ENCODE data around the gene MFAP5.
"Not testable (repeated sequence)": the region's sequence is repeated elsewhere in the genome, so short reads cannot be mapped to it uniquely, and the experiment has no call there.

The MFAP5 gene

DNA sequence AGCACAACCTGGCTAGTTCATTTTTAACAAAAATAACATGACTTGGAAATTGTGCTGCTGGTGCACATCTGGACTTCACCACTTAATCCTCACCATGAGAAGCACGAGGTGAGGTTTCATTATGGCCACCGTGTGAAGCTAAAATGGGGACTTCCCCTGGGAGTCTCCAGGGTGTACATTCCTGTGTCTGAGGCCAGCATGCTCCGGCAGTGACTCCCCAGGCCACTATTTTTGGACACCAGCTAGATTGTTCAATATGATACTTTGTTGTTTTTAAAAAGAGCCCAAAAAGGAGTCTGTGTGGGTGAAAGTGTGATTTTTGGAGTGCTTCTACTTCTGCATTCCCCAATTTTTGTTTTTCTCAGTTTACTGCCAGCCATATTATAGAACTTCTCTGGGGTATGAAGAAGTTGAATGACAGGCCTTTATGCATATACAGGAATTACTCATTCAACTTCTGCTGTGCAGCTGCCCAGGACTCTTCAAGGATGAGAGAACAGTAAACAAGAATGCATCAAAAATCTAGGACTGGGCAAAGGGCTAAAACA is 33.1 kb downstream of the MFAP5 start:
- DNase-seq (ENCODE audit: low spot score) = no peak

DNA sequence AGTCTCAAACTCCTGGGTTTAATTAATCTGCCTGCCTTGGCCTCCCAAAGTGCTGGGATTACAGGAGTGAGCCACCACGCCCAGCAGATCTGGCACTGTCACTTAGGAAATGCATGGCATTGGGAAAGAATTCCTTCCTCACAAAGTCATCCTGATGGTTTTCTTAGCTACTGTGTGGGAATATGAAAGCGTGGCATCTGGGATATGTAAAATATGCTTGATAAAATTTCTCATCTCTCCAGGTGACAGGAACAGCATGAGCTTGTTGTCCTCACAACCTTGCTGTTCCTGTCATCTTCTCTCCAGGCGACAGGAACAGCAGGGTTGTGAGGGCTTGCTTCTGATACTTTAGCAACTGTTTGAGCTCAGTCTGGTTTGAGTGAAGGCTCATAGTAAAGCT is 33.9 kb downstream of the MFAP5 start:
- no peak for DNase-seq (ENCODE audit: low spot score)

GRCh38 chr12:8624750-8625149 is 37.9 kb downstream of the MFAP5 start:
- not testable (repeated sequence) for DNase-seq (ENCODE audit: low spot score)

DNA sequence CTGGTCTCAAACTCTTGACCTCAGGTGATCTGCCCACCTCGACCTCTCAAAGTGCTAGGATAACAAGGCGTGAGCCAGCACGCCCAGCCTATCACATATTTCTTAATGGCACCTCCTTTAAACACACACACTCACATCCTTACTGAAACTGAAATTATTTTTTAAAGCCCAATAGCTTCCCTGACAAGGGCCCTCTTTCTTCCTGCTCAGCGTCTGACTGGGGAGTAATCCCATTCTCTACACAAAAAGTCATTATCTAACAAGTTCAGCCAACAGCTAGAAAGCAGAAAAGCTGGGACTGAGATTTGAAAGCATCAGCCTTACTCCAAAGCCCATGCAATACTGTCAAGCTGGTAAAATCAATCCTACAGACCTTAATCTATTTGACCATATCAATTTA is 40.0 kb downstream of the MFAP5 start:
- DNase-seq (ENCODE audit: low spot score) = no peak

DNA sequence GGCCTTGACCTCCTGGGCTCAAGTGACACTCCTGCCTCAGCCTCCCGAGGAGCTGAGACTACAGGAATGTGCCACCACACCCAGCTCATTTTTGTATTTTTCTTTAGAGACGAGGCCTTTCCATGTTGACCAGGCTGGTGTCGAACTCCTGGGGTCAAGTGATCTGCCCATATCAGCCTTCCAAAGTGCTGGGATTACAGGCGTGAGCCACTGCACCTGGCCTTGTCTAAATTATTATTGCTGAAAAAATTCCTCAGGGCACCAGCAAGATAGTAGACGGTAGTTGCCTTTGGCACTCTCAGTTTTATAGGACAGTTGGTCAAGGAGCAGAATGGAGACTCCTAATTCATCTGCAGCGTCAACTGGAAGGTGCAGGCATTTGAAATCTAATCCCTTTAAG is 47.4 kb downstream of the MFAP5 start:
- DNase-seq (ENCODE audit: low spot score) = no peak

DNA sequence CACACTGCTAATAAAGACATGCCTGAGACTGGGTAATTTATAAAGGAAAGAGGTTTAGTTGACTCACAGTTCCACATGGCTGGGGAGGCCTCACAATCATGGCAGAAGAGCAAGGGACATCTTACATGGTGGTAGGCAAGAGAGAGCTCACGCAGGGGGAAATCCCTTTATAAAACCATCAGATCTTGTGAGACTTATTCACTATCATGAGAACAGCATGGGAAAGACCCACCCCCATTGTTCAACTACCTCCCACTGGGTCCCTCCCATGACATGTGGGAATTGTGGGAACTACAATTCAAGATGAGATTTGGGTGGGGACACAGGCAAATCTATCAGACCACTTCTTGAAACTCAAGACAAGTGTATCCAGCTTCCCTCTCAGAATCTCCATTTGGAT is 48.7 kb downstream of the MFAP5 start:
- DNase-seq (ENCODE audit: low spot score) = not testable (repeated sequence)

DNA sequence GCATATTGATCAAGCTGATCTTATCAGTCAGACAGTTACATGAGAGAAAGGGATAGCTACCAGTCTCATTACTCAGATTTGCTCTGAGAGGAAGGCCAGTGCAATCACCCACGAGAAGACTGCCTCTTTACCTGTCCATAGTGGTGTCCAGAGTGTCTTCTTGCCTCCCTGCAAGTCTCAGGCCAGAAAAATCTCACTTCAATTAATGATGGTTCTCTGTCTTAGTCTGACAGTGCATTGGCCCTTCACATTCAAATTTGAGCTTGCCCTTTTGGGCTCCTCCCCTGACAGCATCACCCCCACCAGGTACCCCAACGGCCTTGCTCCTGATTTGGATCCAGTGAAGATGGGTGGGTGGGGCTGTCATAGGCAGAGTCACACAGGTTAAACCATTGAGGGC is 50.0 kb downstream of the MFAP5 start, which contains the start of gene AICDA:
Gene AICDA (minus strand): TSS at position 231 of the 400 bp plus-strand sequence. CDS start 92 bp downstream, at position 139.
- no peak for DNase-seq (ENCODE audit: low spot score)

DNA sequence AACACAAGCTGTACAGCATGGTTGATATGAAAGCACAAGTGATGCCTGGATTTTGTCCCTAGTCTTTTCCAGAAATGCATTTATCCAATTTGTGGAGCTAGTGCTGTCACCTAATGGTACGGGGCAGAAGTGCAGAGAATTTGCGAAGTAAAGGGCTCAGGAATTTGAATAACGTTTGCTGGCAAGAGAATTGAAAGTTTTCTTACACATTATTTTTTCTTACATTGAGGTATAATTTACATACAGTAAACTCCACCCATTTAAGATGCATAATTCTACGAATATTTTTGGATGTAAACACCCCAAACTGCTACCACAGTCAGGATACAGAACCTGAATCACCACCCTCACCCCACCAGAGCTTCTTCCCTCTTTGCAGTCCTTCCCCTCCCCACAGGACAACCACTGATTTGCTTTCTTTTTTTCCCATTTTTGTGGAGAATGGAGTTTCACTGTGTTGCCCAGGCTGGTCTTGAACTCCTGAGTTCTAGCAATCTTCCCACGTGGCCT is 53.5 kb downstream of the MFAP5 start:
- DNase-seq (ENCODE audit: low spot score) = peak; percentile 42

DNA sequence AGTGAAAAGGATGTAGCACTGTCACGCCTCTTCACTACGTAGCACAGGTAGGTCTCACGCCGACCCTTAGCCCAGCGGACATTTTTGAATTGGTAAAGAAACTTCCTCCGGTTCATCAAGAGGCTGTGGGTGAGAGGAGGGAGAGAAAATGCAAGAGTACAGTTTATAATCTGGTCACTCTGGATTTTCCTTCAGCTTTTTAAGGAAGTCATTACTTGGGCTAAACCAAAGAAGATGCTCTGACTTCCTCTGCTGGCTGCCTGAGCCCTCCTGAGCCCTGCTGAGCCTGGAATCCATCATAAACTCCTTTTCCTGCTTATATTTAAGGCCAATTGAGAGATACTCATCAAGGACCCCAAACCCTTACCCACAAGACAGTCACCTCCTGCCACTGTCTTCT is 55.7 kb downstream of the MFAP5 start:
- DNase-seq (ENCODE audit: low spot score) = no peak

DNA sequence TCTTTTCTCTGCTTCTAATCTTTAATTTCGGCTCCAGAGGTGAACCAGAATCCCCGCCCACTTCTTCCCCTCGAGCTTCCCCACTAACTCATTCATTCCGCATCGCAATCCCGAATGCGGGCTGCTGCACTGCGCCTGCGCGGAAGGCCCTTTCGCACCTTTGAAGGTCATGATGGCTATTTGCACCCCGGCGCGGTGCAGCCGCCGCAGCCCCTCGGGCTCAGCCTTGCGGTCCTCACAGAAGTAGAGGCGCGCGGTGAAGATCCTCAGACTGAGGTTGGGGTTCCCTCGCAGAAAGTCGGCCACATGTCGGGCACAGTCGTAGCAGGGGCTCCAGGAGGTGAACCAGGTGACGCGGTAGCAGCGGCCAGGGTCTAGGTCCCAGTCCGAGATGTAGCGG is 57.6 kb downstream of the MFAP5 start:
- no peak for DNase-seq (ENCODE audit: low spot score)

DNA sequence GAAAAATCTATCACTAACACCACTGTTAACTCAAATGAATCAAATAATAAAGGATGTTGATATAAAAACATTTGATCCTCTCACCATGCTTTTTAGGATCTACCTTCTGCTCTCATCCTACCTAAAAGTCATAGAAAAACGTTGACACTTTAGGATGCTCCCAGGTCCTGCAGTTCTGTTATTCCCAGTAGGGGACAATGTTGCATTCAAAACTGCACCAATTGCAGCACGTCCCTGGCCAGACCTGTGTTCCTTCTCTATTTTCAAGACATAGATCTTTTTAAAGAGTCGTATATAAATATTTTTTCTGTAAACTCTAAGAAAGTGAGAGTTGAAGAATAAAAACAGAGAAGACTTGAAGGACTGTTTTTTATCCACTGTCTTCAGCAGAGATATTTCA is 58.8 kb downstream of the MFAP5 start:
- no peak for DNase-seq (ENCODE audit: low spot score)

DNA sequence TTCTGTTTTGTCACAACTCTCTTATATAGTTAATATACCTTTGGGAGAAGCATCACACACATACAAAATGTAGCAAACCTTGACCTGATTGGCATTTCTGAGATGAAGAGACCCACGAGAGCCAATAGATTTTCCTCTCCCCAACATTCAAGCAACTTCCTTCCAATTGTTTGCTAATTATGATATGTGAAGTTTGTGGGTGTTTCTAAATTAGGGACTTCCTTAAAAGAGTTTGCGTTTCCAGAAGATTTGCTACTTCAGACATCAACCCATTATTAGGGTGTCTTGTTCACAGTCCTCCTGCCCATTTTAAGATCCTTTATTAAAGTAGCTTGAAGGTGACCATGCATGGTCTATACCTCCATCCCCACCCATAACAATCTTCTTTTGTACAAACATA is 59.3 kb downstream of the MFAP5 start:
- DNase-seq (ENCODE audit: low spot score) = no peak

GRCh38 chr12:8596561-8596960 is 66.1 kb downstream of the MFAP5 start:
- DNase-seq (ENCODE audit: low spot score) = no peak
